Loucy (cell line): Measurements from ENCODE around the gene HOXB3.

Source experiments
- H2AFZ ChIP-seq: fragments of 200-600 bp; sonication (generic); 2 replicates; pipeline ENCODE4 v1.6.0; 2016; ENCODE audit warnings: antibody characterized with exemption, mild to moderate bottlenecking, low read length, moderate library complexity
- H3F3A ChIP-seq: fragments of 200-600 bp; 2 replicates; pipeline ENCODE4 v1.6.0; 2016; ENCODE audit warnings: antibody characterized with exemption, low read depth, mild to moderate bottlenecking
- H3K27me3 ChIP-seq: fragments of 200-600 bp; sonication (generic); 2 replicates; pipeline ENCODE4 v1.6.1; 2014; ENCODE audit warnings: low read length, mild to moderate bottlenecking; ENCODE audit not compliant: insufficient read depth, poor library complexity, severe bottlenecking
- H3K36me3 ChIP-seq: fragments of 200-600 bp; sonication (generic); 2 replicates; pipeline ENCODE4 v1.6.1; 2016; ENCODE audit warnings: low read length; ENCODE audit not compliant: insufficient read depth
- H3K4me1 ChIP-seq: fragments of 200-600 bp; sonication (generic); 2 replicates; pipeline ENCODE4 v1.5.1; 2014; ENCODE audit warnings: low read length, mild to moderate bottlenecking; ENCODE audit not compliant: insufficient read depth, poor library complexity, severe bottlenecking
- H3K4me2 ChIP-seq: fragments of 200-600 bp; sonication (generic); 2 replicates; pipeline ENCODE4 v1.6.0; 2014; ENCODE audit warnings: antibody characterized with exemption, low read length, low read depth, mild to moderate bottlenecking; ENCODE audit not compliant: poor library complexity, severe bottlenecking
- H3K4me3 ChIP-seq: fragments of 200-600 bp; sonication (generic); 2 replicates; pipeline ENCODE4 v1.5.1; 2014; ENCODE audit warnings: low read length, mild to moderate bottlenecking, mixed read lengths; ENCODE audit not compliant: poor library complexity, severe bottlenecking
- H3K79me2 ChIP-seq: fragments of 200-600 bp; sonication (generic); 2 replicates; pipeline ENCODE4 v1.6.1; 2014; ENCODE audit warnings: low read length; ENCODE audit not compliant: insufficient read depth
- H3K9ac ChIP-seq: fragments of 200-600 bp; sonication (generic); 2 replicates; pipeline ENCODE4 v1.6.0; 2014; ENCODE audit warnings: mild to moderate bottlenecking, low read depth, low read length, moderate library complexity; ENCODE audit not compliant: poor library complexity, severe bottlenecking
- H3K9me2 ChIP-seq: fragments of 200-600 bp; sonication (generic); replicated peaks from 2 replicates; pipeline ENCODE4 v1.6.1; 2016; ENCODE audit warnings: low read depth, low read length, mixed read lengths
- H3K9me3 ChIP-seq: fragments of 200-600 bp; sonication (generic); 2 replicates; pipeline ENCODE4 v1.6.1; 2014; ENCODE audit warnings: mild to moderate bottlenecking, antibody characterized with exemption, low read length, low read depth; ENCODE audit not compliant: insufficient read depth
- H4K20me1 ChIP-seq: fragments of 200-600 bp; sonication (generic); 2 replicates; pipeline ENCODE4 v1.6.0; 2014; ENCODE audit warnings: antibody characterized with exemption, low read length, mild to moderate bottlenecking; ENCODE audit not compliant: insufficient read depth, poor library complexity, severe bottlenecking
- EZH2phosphoT487 ChIP-seq: fragments of 200-600 bp; IDR thresholded peaks from 2 replicates; pipeline ENCODE4 v1.6.1; 2018; ENCODE audit warnings: antibody characterized with exemption, mild to moderate bottlenecking, moderate library complexity, borderline replicate concordance
- TF ChIP-seq, protein P1 (sequence below): fragments of 200-600 bp; sonication (generic); conservative IDR thresholded peaks from 2 replicates; pipeline ENCODE4 v1.5.1; 2014; ENCODE audit warnings: mild to moderate bottlenecking, antibody characterized with exemption, low read length

The HOXB3 gene

DNA sequence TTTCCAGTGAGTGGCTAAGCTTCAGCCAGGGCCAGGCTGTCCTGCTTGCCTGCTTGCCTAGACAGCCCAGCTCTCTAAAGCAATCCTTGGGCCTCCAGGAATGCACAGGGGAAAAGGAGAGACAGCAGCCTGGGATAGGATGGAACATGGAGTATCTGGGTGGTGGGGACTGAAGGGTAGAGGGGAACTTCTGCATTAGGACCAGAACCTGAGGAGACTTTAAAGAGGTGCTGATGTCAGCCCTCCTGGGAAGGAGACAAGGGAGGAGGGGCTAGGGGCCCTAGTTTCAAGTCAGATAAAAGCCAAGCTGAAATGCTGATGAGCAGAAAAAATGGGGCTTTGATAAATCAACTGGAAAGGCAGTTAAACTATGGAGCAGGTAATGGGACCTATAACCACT lies 19.0 kb upstream of the HOXB3 start:
- no peaks in the 10 kb centered on the region for H3K36me3 ChIP-seq
- no peak for TF ChIP-seq EZH2phosphoT487
- TF ChIP-seq, protein P1, sequence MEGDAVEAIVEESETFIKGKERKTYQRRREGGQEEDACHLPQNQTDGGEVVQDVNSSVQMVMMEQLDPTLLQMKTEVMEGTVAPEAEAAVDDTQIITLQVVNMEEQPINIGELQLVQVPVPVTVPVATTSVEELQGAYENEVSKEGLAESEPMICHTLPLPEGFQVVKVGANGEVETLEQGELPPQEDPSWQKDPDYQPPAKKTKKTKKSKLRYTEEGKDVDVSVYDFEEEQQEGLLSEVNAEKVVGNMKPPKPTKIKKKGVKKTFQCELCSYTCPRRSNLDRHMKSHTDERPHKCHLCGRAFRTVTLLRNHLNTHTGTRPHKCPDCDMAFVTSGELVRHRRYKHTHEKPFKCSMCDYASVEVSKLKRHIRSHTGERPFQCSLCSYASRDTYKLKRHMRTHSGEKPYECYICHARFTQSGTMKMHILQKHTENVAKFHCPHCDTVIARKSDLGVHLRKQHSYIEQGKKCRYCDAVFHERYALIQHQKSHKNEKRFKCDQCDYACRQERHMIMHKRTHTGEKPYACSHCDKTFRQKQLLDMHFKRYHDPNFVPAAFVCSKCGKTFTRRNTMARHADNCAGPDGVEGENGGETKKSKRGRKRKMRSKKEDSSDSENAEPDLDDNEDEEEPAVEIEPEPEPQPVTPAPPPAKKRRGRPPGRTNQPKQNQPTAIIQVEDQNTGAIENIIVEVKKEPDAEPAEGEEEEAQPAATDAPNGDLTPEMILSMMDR, result no peak
- H3K4me2 ChIP-seq, result peak overlapping the region; percentile 98
- H2AFZ ChIP-seq, result no peak overlapping the region
- peaks cover 20% of the 10 kb centered on the region for H3K27me3 ChIP-seq
- no peaks in the 10 kb centered on the region for H3K9me3 ChIP-seq
- peak overlapping the region; percentile 89 for H3K4me3 ChIP-seq
- peak overlapping the region; percentile 100 for H3K9ac ChIP-seq
- H3F3A ChIP-seq, result 0 out of 2 replicates have a peak, but pooled peaks cover 4% of the 10 kb centered on the region
- H3K4me1 ChIP-seq, result peaks cover 40% of the 10 kb centered on the region
- peaks cover 14% of the 10 kb centered on the region for H4K20me1 ChIP-seq
- peaks cover 100% of the 10 kb centered on the region for H3K79me2 ChIP-seq
- no peaks in the 10 kb centered on the region for H3K9me2 ChIP-seq

GRCh38 chr17:48608494-48608834 lies 18.4 kb upstream of the HOXB3 start:
- Histone ChIP-seq H3K9me2 (no peaks in the 10 kb centered on the region), H3K9ac (peak overlapping the region; percentile 100), H4K20me1 (peaks cover 17% of the 10 kb centered on the region), H3K4me3 (peak overlapping the region; percentile 89), H3K36me3 (no peaks in the 10 kb centered on the region), H3K4me1 (peaks cover 40% of the 10 kb centered on the region), H3K4me2 (peak overlapping the region; percentile 98), H3K79me2 (peaks cover 100% of the 10 kb centered on the region), H3K27me3 (peaks cover 22% of the 10 kb centered on the region), H3K9me3 (no peaks in the 10 kb centered on the region), H2AFZ (no peak overlapping the region), H3F3A (0 out of 2 replicates have a peak, but pooled peaks cover 4% of the 10 kb centered on the region)
- TF ChIP-seq, protein P1, result no peak
- TF ChIP-seq EZH2phosphoT487, result no peak

GRCh38 chr17:48606892-48607614 lies 17.0 kb upstream of the HOXB3 start:
- TF ChIP-seq EZH2phosphoT487, result no peak
- Histone ChIP-seq H2AFZ (no peak overlapping the region), H3K4me3 (peak overlapping the region; percentile 89), H3K9me3 (no peaks in the 10 kb centered on the region), H3K4me2 (peak overlapping the region; percentile 98), H3K27me3 (peaks cover 31% of the 10 kb centered on the region), H3K79me2 (peaks cover 100% of the 10 kb centered on the region), H3F3A (0 out of 2 replicates have a peak, but pooled peaks cover 4% of the 10 kb centered on the region), H3K36me3 (peaks cover 8% of the 10 kb centered on the region), H3K9ac (peak overlapping the region; percentile 100), H3K4me1 (peaks cover 40% of the 10 kb centered on the region), H4K20me1 (peaks cover 25% of the 10 kb centered on the region), H3K9me2 (no peaks in the 10 kb centered on the region)
